GM21786 (cell line): ENCODE data around the gene FREY1.

Experiments
- ATAC-seq: cut with Tn5 transposase; IDR thresholded peaks from one replicate; pipeline ENCODE4 v1.9.1; 2021; ENCODE audit not compliant: unreplicated experiment

The FREY1 gene

DNA sequence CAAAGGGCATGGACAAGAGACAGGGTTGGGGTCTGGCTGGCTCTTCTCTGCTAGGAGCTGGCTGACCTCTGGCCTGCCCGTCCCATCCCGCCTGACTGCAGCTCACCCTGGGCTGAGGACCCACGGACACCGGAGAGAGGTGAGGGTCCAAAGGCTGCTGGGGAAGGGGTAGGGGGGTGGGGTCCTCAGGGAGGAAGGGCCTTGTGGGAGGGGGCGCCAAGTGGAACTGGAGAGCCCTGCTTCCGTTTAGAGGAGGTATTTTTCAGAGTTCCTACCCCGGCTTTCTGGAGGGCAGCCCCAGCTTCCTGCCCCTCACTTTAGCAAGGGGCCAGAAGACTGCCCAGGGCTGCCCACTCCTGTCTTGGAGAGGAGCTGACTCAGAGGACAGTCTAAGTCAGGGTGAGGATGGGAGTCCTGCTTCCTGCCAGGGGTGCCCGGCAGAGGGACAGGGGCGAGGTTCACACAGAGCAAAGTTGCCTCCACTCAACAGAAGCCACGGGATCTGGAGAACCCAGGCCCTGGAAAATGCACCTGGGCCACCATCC lies 22.5 kb upstream of the FREY1 start:
- ATAC-seq = no peak

GRCh38 chr11:45928535-45929215 lies 21.6 kb upstream of the FREY1 start:
- no peak for ATAC-seq

DNA sequence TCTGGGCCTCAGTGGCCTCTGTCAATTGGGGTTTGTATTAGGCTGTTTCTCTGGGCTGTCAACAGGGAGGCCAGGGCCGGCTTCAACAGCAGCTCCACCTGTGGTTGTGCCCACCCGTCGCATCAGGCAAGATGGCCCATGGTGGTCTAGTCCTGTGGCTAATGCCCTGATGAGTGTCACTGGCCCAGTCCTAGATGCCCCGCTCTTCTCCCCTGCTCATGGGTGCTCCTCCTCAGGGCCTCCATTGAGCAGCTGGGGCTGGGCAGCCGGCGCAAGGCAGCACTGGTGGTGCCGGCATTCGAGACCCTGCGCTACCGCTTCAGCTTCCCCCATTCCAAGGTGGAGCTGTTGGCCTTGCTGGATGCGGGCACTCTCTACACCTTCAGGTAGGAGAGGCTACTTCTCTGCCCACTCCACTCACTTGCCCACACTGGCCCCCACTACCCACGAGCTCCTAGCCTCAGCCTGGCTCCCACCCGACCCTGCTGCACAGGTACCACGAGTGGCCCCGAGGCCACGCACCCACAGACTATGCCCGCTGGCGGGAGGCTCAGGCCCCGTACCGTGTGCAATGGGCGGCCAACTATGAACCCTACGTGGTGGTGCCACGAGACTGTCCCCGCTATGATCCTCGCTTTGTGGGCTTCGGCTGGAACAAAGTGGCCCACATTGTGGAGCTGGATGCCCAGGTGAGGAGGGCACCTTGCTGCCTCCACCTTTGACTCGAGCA lies 20.8 kb upstream of the FREY1 start:
- ATAC-seq = no peak

- ATAC-seq = no peak
Measured at GRCh38 chr11:45927332-45927683, 20.2 kb upstream of the FREY1 start.

- ATAC-seq = no peak
Measured at GRCh38 chr11:45926536-45927331, 19.7 kb upstream of the FREY1 start.

DNA sequence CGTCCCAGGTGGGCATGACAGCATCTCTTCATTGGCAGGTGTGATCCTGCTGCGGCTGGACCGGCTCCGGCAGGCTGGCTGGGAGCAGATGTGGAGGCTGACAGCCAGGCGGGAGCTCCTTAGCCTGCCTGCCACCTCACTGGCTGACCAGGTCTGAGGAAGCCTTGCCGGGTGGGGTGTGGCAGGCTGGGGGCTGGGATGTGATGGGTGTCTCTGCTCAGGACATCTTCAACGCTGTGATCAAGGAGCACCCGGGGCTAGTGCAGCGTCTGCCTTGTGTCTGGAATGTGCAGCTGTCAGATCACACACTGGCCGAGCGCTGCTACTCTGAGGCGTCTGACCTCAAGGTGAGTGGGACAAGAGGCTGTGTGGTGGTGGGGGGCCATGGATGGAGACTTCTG lies 18.9 kb upstream of the FREY1 start:
- ATAC-seq = no peak

- ATAC-seq = no peak
Measured at GRCh38 chr11:45925550-45925949, 18.5 kb upstream of the FREY1 start.

DNA sequence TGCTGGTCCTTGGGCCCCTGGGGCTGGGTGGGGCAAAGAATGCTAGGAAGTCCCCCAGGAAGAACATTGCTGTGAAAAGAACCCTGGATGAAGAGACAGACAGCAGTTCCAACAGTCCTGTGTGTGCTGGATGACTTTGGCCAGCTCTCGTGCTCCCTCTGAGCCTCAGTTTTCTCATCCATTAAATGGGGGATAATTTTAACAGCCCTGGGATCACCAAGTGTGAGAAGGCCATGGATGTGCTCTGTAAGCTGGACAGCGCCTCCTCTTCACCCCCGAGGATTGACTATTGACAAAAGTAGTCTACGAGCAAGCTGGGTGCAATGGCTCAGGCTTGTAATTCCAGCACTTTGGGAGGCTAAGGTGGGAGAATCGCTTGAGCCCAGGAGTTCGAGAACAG lies 17.9 kb upstream of the FREY1 start:
- no peak for ATAC-seq

GRCh38 chr11:45924036-45924915 lies 17.2 kb upstream of the FREY1 start:
- no peak for ATAC-seq

DNA sequence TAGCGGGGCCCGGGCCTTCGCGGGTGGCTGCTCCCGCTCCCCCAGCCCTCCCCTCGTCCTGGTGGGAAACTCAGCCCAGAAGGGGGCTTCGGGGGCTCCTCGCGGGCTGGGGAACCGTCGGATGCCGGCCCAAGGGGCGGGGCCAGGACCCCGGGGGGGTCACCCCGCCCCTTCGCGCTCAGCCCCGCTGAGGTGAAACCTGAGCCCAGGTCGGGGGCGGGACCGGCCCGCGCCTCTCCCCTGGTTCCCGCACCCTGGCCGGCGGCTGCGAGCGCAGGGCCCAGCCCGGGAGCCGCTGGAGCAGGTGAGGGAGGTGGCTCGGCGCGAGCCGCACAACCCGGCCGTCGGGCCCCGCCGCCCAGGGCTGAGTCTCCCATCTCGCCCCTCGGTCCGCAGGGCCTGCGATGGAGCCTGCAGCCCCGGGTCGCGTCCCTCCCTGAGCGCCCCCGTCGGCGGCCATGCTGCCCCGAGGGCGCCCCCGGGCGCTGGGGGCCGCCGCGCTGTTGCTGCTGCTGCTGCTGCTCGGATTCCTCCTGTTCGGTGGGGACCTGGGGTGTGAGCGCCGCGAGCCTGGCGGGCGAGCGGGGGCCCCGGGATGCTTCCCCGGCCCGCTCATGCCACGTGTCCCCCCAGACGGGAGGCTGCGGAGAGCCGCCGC lies 15.5 kb upstream of the FREY1 start, which contains the start of gene LARGE2:
TSS of gene LARGE2 (plus strand) at position 232 of the 658 bp plus-strand sequence. CDS start at position 459, 227 bp downstream.
- no peak for ATAC-seq

DNA sequence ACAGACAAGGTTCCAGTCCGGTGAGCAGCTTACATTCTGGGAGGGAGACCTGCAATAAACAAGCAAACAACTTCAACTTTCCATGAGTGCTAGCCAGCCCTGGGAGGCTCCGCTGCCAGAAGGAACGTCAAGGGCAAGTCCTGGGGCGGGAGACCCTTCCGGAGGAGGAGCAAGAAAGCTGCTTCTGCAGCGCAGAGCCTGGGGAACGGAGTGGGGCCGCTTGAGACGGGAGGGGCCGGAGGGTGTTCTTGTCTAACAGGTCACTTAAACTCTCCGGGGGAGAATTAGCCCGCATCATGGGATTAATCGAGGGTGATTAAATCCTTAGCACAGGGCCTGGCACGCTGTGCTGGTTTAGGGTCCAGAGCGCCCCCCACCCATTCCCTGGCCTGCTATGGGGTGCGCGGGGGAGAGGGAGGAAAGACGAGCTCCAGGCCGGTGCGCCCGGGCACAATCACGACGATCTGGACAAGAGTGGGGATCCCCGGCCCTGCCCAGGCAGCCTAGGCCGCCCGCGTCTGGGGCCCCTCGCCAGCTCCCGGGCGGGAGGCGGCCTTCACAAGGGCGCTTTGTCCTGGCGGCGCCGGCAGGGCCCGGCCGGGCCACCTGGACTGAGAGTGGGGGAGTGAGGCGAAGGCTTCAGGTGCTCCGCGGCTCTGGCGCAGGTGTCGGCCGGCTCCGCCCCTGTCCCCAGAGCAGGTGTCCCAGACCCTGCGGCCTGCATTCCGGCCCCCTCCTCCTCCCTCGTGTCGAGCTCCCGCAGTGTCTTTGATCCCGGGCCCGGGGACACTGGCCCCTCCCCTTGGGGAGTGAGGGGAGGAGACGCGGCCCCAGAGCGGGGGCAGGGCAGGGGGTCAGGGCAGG lies 14.7 kb upstream of the FREY1 start:
- ATAC-seq = no peak

- ATAC-seq = no peak
Measured at GRCh38 chr11:45920531-45921477, 13.7 kb upstream of the FREY1 start.

- no peak for ATAC-seq
Measured at GRCh38 chr11:45919806-45920530, 12.9 kb upstream of the FREY1 start.

DNA sequence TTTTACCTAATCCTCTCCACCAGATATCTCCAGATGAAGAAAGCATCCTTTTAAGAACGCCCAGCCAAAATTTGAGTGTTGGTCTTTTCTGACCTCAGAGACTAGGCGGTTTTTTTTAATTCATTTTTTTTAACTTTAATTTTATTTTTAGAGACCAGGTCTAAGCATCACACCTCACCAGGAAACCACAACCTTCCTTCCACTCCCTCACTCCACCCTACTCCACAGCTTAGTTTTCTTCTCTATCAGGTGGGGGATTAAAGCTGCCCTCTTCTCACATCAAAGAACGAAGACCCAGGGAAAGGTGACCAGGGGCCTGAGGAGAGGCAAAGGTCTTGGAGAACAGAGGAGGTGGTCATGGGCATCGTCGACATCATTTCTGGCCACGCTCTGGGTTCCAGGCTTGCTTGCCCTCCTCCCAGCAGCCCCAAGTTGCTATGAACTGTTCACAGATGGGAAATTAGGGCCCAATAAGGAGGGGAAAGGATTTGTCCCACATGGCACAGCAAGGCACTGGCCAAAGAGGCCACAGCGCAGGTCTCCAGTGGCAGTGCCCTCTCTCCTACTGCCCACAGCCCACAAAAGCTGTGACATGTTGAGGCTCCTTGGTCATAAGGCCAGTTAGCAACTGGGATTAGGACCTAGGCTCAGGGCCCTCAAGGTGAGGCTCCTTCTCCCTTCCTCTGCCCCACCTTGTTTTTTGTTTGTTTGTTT lies 12.0 kb upstream of the FREY1 start:
- ATAC-seq = no peak

DNA sequence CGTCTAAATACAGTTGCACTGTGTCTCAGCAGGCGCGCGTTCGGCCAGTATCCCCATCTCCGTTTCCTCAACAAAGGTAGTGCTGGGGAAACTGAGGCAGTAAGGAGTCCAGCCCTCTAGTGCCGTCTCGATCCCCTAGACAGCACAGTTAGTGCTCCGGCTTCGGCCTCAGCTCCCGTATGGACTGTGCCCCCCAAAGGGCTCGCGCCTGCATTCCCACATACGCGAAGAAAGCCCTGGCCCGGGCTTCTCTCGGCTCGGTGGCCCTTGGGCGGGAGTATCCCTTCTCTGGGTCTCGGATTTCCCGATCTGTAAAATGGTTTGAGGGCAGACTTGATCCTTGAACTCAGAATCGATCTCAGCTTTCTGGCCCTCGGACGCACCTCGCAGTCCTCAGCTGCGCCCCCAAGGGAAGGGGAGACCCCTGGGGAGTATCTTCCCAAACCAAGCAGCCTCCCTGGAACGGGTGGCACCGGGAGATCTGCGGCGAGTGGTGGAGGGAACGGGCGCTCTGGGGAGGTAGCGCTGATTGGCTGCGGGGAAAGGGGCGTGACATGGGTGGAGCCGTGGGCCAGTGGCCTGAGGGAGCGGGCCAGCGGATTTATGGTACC lies 11.4 kb upstream of the FREY1 start:
- peak; percentile 35 for ATAC-seq

DNA sequence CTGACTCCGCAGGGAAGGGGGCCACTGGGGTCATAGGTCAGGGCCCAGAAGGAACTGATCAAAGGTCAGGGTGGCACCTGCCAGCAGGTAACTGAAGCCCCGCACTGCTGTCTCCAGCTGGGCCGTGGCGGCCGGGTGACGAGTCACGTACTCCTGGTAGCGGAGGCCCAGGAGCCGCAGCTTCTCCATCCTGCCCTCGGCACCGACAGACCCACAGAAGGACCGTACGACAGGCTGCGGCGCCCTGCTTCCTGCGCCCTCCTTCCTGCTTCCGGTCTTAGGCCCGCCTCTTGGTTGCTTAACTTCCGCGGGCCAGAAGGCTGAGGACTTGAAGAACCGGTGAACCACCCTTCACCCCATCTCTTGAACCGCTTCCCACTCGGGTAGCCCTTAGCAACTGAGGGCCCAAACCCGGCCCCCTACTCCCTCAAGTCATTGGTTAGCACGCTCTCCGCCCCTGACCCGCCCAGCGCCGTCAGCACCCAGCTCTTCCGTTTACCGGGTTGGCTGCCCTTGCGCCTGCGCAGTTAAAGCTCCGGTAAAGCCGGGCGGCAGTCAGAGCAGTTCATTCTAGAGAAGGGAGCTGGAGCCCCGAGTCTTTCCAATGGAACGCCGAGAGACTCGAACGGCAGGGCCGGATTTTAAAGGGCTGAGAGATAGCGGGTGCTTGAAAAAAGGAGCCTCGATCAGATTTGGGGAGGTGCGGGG lies 10.7 kb upstream of the FREY1 start, which contains the start of gene PEX16:
TSS of gene PEX16 (minus strand) at position 255 of the 708 bp plus-strand sequence. CDS start at position 189, 66 bp downstream.
- peak; percentile 86 for ATAC-seq
